Vagina (tissue), 2 donors: ENCODE measurements around the gene EXD2. TPM values are rescaled to one million over a fixed set of nuclear protein-coding genes. Genes with fewer than 3 reads are reported as not detected.

Experiments used
- DNase-seq, 2 donors: peaks; one replicate each; pipeline ENCODE4 v3.0.0-alpha.2; 2017; ENCODE audit errors: extremely low spot score in 2 of 2
- H3K27ac ChIP-seq: fragments of 200-600 bp; sonication (generic); one replicate; pipeline ENCODE4 v1.5.1; 2019
- H3K27me3 ChIP-seq: fragments of 200-600 bp; sonication (generic); one replicate; pipeline ENCODE4 v1.5.1; 2019
- H3K36me3 ChIP-seq, 2 donors: fragments of 200-600 bp; sonication (generic); one replicate each; pipeline ENCODE4 v1.5.1; 2017 to 2019
- H3K4me1 ChIP-seq: fragments of 200-600 bp; sonication (generic); one replicate; pipeline ENCODE4 v1.5.1; 2019
- H3K4me3 ChIP-seq, 2 donors: fragments of 200-600 bp; sonication (generic); 1 replicate in 1 of 2; 2 replicates in 1 of 2; pipeline ENCODE4 v1.5.1; 2016 to 2019
- H3K9me3 ChIP-seq: fragments of 200-600 bp; sonication (generic); one replicate; pipeline ENCODE4 v1.5.1; 2019
- CTCF ChIP-seq, 3 experiments: fragments of 450-650 bp in 2 of 3; fragments of 200-600 bp in 1 of 3; sonication (generic) in 1 of 3; IDR thresholded peaks; one replicate each; pipeline ENCODE4 v1.5.1; 2017 to 2019; ENCODE audit warnings: antibody characterized with exemption in 3 of 3, mild to moderate bottlenecking in 2 of 3, moderate library complexity in 2 of 3
- POLR2A ChIP-seq, 2 donors: fragments of 450-650 bp; IDR thresholded peaks; one replicate each; pipeline ENCODE4 v1.6.1; 2017; ENCODE audit warnings: antibody characterized with exemption in 2 of 2, mild to moderate bottlenecking in 2 of 2, moderate library complexity in 2 of 2
- POLR2AphosphoS5 ChIP-seq, 2 donors: sonication (generic); formaldehyde crosslinking; IDR thresholded peaks; one replicate each; pipeline ENCODE4 v1.9.0; 2017; ENCODE audit warnings: antibody characterized with exemption in 2 of 2, mild to moderate bottlenecking in 2 of 2, low read depth in 1 of 2; ENCODE audit not compliant: insufficient read depth in 1 of 2
- intact Hi-C: fragments of 100-400 bp; cut with DNase I; formaldehyde crosslinking; loops from one replicate; pipeline ENCODE4 v1.15.1; 2023
- total RNA-seq: library from RNA; depleted of rRNA; stranded (reverse); fragments of >200 nt; gene quantifications from one replicate; pipeline ENCODE4 v1.2.3, GENCODE V29; 2016

EXD2 gene
- total RNA-seq, 1 donor from 2014 or later: 14.5 TPM

GRCh38 chr14:69266572-69267345 is 75.5 kb downstream of the EXD2 start:
- intact Hi-C loops: loop anchor here (10.0 kb wide), 1 partner anchor 88 kb away; no protein-coding TSS in a partner anchor

GRCh38 chr14:69267492-69267891 is 76.2 kb downstream of the EXD2 start:
- no peak for DNase-seq
- intact Hi-C loops: loop anchor here (10.0 kb wide), 1 partner anchor 87 kb away; no protein-coding TSS in a partner anchor
- Histone ChIP-seq H3K27me3 (no peaks in the 10 kb centered on the region), H3K9me3 (no peaks in the 10 kb centered on the region), H3K4me1 (no peaks in the 10 kb centered on the region), H3K27ac (no peak overlapping the region), H3K36me3 (no peaks in the 10 kb centered on the region), H3K4me3 (no peak overlapping the region)
- no peak for TF ChIP-seq CTCF (IDR thresholded peaks at IDR 0.05)
- TF ChIP-seq POLR2AphosphoS5 (IDR thresholded peaks at IDR 0.05; ENCODE audit: insufficient read depth in 1 of 2, low read depth in 1 of 2): no peak
- TF ChIP-seq POLR2A (IDR thresholded peaks at IDR 0.05): no peak

More at GRCh38 chr14:69266572-69267345, 75.5 kb downstream of the EXD2 start:
- Histone ChIP-seq H3K4me1 (peaks cover 6% of the 10 kb centered on the region), H3K27me3 (no peaks in the 10 kb centered on the region), H3K9me3 (no peaks in the 10 kb centered on the region), H3K4me3 (no peak overlapping the region), H3K36me3 (no peaks in the 10 kb centered on the region), H3K27ac (no peak overlapping the region)
- TF ChIP-seq CTCF (IDR thresholded peaks at IDR 0.05) (no peak), POLR2AphosphoS5 (IDR thresholded peaks at IDR 0.05; ENCODE audit: insufficient read depth in 1 of 2, low read depth in 1 of 2) (no peak), POLR2A (IDR thresholded peaks at IDR 0.05) (no peak)
- no peak for DNase-seq

GRCh38 chr14:69268223-69268622 is 76.9 kb downstream of the EXD2 start:
- no peaks in the 10 kb centered on the region for H3K9me3 ChIP-seq
- no peaks in the 10 kb centered on the region for H3K27me3 ChIP-seq
- no peak overlapping the region for H3K4me3 ChIP-seq
- TF ChIP-seq POLR2A (IDR thresholded peaks at IDR 0.05) (no peak), CTCF (IDR thresholded peaks at IDR 0.05) (no peak), POLR2AphosphoS5 (IDR thresholded peaks at IDR 0.05; ENCODE audit: insufficient read depth in 1 of 2, low read depth in 1 of 2) (no peak)
- intact Hi-C loops: loop anchor here (10.0 kb wide), 1 partner anchor 87 kb away; no protein-coding TSS in a partner anchor
- no peak for DNase-seq
- no peaks in the 10 kb centered on the region for H3K4me1 ChIP-seq
- H3K27ac ChIP-seq: no peak overlapping the region
- H3K36me3 ChIP-seq: no peaks in the 10 kb centered on the region

- Histone ChIP-seq H3K9me3 (no peaks in the 10 kb centered on the region), H3K4me1 (no peaks in the 10 kb centered on the region), H3K4me3 (no peak overlapping the region), H3K36me3 (no peaks in the 10 kb centered on the region), H3K27me3 (no peaks in the 10 kb centered on the region), H3K27ac (no peak overlapping the region)
- TF ChIP-seq POLR2AphosphoS5 (IDR thresholded peaks at IDR 0.05; ENCODE audit: insufficient read depth in 1 of 2, low read depth in 1 of 2) (no peak), POLR2A (IDR thresholded peaks at IDR 0.05) (no peak)
- DNase-seq: no peak
- intact Hi-C loops: loop anchor here (10.0 kb wide), 1 partner anchor 86 kb away; no protein-coding TSS in a partner anchor
Measured at GRCh38 chr14:69268763-69269162, 77.5 kb downstream of the EXD2 start.

- intact Hi-C loops: loop anchor here (10.0 kb wide), 1 partner anchor 85 kb away; no protein-coding TSS in a partner anchor
- Histone ChIP-seq H3K9me3 (no peaks in the 10 kb centered on the region), H3K27ac (no peak overlapping the region), H3K36me3 (no peaks in the 10 kb centered on the region), H3K4me1 (no peaks in the 10 kb centered on the region), H3K27me3 (no peaks in the 10 kb centered on the region), H3K4me3 (no peak overlapping the region)
- no peak for DNase-seq
- TF ChIP-seq CTCF (IDR thresholded peaks at IDR 0.05): no peak
- no peak for TF ChIP-seq POLR2A (IDR thresholded peaks at IDR 0.05)
- TF ChIP-seq POLR2AphosphoS5 (IDR thresholded peaks at IDR 0.05; ENCODE audit: insufficient read depth in 1 of 2, low read depth in 1 of 2): no peak
Measured at GRCh38 chr14:69269381-69269780, 78.1 kb downstream of the EXD2 start.
